ENCODE results near the gene P2RX6. TPM values are rescaled to one million over a fixed set of nuclear protein-coding genes. Genes with fewer than 3 reads are reported as not detected.

The P2RX6 gene
- total and polyA plus RNA-seq, 9 of the 15 experiments (the other 6 are each of a cell fraction or from before 2014, with no cell fraction given): 0.01 to 3.9 (median 1.5) TPM; not detected in 1

GRCh38 chr22:20986365-20986764 is 28.6 kb upstream of the P2RX6 start (continued):
- TF ChIP-seq IRF9 (tag; IDR thresholded peaks at IDR 0.05): no peak
- TF ChIP-seq ZNF318 (IDR thresholded peaks at IDR 0.05; ENCODE audit: borderline replicate concordance in 1 of 2, low read depth in 1 of 2): no peak
- TF ChIP-seq ZBTB26 (CRISPR knock-in tag; IDR thresholded peaks at IDR 0.05): peak; percentile 96
- TF ChIP-seq BDP1 (IDR thresholded peaks at IDR 0.05; ENCODE audit: insufficient read depth, insufficient read length): no peak
- no peak for TF ChIP-seq CGGBP1 (CRISPR knock-in tag; IDR thresholded peaks at IDR 0.05)
- TF ChIP-seq CSDE1 (IDR thresholded peaks at IDR 0.05): no peak
- TF ChIP-seq ARID3A (IDR thresholded peaks at IDR 0.05; ENCODE audit: borderline replicate concordance, low read depth, low read length): 0 out of 2 replicates have a peak, but pooled peaks have one; percentile 8
- TF ChIP-seq ZNF277 (CRISPR knock-in tag; IDR thresholded peaks at IDR 0.05; ENCODE audit: borderline replicate concordance): no peak
- no peak for TF ChIP-seq SREBF2 (CRISPR knock-in tag; IDR thresholded peaks at IDR 0.05)
- 0 out of 2 replicates have a peak, but pooled peaks have one; percentile 19 for TF ChIP-seq RFX5 (IDR thresholded peaks at IDR 0.05; ENCODE audit: low read depth, low read length)

Measured in K562 (cell line).